SK-N-MC (cell line): ENCODE data around the gene CDK9.

Experiments
- EZH2 ChIP-seq: fragments of 200-600 bp; sonication (generic); IDR thresholded peaks from one replicate; pipeline ENCODE4 v1.6.1; 2017; ENCODE audit warnings: antibody characterized with exemption
- FOXP2 ChIP-seq: optimal IDR thresholded peaks from 2 replicates; pipeline ENCODE3; 2011; ENCODE audit warnings: mild to moderate bottlenecking, moderate library complexity; ENCODE audit not compliant: insufficient read depth; ENCODE audit errors: extremely low read length, control extremely low read depth
- POLR2AphosphoS5 ChIP-seq: IDR thresholded peaks from 2 replicates; pipeline ENCODE4 v1.6.1; 2012; ENCODE audit warnings: mild to moderate bottlenecking, low read depth, low read length, borderline replicate concordance

DNA sequence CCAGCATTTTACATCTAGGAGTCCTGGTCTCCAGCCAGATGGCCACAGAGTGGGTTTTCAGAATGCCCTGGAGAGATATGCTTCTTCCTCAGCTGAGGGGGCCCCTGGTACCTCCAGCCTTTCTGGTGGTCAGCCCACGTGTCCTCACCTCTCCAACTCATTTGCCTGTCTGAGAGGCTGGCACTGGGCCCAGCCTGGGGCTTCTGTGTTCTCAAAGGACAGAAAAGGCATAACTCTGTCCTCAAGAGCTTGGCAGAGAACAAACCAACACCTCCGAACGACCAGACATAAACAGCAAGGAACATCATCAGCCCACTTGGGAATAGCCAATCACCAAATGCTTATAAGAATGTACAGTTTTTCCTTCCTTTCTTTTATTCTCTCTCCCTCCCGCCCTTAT is 51.5 kb downstream of the CDK9 start:
- no peak for TF ChIP-seq EZH2
- no peak for TF ChIP-seq POLR2AphosphoS5
- no peak for TF ChIP-seq FOXP2
